OCI-LY3 (cell line): Measurements from ENCODE around the gene OBSCN.

Experiments
- EZH2phosphoT487 ChIP-seq: fragments of 200-600 bp; shearing (Covaris generic); IDR thresholded peaks from 2 replicates; pipeline ENCODE4 v1.6.1; 2018; ENCODE audit warnings: antibody characterized with exemption, mixed run types, low read depth
- TF ChIP-seq, protein P1 (sequence below): fragments of 200-600, 300-600 bp; sonication (generic); IDR thresholded peaks from 2 replicates; pipeline ENCODE4 v1.5.1; 2014; ENCODE audit warnings: antibody characterized with exemption, low read length, low read depth

DNA sequence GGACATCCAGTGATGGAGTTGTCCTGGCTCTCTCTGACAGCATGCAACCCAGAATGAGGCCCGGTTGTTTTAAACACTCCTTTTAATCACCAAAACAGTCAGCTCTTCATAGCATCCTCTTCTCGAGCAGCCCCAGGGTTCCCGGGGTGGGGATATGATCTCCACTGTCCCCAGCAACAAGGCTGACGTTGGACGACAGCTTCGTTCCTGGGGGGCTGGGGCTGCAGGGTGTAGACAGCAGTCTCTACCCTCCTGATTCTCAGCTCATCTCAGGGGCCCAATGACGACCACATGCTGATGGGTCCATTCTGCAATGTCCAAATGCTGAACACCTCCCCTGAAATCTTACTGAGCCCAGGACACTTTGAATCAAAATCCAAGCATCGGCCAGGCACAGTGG lies 171.8 kb downstream of the OBSCN start:
- TF ChIP-seq, protein P1, sequence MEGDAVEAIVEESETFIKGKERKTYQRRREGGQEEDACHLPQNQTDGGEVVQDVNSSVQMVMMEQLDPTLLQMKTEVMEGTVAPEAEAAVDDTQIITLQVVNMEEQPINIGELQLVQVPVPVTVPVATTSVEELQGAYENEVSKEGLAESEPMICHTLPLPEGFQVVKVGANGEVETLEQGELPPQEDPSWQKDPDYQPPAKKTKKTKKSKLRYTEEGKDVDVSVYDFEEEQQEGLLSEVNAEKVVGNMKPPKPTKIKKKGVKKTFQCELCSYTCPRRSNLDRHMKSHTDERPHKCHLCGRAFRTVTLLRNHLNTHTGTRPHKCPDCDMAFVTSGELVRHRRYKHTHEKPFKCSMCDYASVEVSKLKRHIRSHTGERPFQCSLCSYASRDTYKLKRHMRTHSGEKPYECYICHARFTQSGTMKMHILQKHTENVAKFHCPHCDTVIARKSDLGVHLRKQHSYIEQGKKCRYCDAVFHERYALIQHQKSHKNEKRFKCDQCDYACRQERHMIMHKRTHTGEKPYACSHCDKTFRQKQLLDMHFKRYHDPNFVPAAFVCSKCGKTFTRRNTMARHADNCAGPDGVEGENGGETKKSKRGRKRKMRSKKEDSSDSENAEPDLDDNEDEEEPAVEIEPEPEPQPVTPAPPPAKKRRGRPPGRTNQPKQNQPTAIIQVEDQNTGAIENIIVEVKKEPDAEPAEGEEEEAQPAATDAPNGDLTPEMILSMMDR, result no peak
- TF ChIP-seq EZH2phosphoT487, result no peak
